ENCODE data around the gene MRPL12.
A peak's percentile ranks its signal among the peaks of the same experiment; 100 is the strongest.

The MRPL12 gene

GRCh38 chr17:81703747-81704654 lies 834 bp downstream of the MRPL12 start:
- DNase-seq, result no peak

GRCh38 chr17:81705518-81706231 lies 2.5 kb downstream of the MRPL12 start:
- DNase-seq, result no peak

DNA sequence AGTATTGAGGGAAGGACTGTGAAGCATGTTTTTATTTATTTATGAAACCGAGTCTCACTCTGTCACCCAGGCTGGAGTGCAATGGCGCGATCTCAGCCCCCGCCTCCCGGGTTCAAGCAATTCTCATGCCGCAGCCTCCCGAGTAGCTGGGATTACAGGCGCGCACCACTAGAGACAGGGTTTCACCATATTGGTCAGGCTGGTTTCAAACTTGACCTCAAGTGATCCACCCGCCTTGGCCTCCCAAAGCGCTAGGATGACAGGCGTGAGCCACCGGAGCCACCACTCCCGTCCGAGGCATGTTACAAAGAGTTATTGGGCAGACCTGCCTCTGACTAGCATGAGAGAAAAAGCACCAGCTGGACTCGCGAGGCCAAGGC lies 3.1 kb downstream of the MRPL12 start:
- no peak for DNase-seq

DNA sequence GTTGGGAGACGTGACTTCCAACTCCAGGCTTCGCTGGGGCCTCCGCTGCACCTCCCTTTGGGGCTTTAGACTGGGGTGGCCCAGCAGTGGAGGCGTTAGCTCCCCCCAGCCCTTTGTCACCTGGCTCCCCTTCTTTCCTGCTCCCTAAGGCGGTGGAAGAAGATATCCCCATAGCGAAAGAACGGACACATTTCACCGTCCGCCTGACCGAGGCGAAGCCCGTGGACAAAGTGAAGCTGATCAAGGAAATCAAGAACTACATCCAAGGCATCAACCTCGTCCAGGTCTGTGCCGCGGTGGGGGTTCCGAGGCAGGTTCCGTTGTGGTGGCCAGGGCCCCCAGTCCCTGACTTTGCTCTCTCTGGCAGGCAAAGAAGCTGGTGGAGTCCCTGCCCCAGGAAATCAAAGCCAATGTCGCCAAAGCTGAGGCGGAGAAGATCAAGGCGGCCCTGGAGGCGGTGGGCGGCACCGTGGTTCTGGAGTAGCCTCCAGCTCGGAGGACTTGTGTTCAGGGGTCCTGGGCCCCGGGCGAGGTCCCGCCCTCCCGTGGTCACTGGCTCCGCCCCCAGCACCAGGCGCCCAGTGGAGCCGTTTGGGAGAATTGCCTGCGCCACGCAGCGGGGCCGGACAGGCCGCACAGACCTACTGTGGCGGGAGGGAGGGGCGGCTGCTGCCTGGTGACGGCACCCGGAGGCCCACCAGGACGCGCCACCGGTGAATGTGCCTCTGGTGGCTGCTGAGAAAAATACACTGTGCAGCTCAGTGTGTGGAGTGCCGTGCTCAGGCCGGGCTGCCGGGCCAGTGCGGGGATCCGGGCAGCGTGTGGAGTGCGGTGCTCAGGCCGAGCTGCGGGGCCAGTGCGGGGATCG lies 3.8 kb downstream of the MRPL12 start:
- no peak for DNase-seq

GRCh38 chr17:81707725-81708646 lies 4.8 kb downstream of the MRPL12 start:
- no peak for DNase-seq

- no peak for DNase-seq
These were observed 5.6 kb downstream of the MRPL12 start for GRCh38 chr17:81708739-81709185.

DNA sequence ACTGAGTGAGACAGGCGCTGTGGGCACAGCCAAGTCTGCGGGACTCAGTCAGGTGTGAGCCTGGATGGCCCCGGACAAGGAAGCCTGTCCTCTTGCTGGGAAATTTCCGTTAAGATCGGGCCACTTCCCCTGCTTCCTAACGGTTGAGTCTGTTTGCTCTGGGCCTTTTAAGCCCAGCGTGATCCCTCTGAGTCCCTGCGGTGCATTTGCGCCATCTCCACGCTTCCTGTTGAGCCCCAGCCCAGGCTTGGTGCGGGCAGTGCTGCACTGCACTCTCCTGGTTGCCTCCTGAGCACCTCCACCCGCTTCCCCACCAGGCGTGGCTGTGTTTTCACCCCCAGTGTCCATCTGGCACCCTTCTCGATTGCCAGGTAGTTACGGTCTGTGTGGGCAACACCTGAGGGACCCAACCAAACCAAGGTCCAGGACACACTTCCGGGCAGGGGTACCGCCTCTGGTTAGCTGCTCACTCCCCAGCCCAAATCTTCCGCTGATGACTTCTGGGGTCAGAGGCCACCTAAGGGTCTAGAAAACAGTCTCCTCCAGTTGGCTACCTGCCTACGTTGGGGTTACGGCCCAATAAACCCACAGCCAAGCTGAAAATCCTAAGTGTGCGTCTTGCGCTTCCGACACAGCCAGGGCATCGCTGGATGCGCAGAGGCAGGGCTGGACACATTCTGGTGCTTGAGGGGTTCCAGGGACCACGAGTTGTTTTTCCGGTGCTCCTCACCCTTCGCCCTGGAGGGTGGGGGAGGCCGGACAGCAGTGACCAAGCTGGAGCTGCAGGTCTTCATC lies 7.5 kb downstream of the MRPL12 start:
- DNase-seq, result no peak

DNA sequence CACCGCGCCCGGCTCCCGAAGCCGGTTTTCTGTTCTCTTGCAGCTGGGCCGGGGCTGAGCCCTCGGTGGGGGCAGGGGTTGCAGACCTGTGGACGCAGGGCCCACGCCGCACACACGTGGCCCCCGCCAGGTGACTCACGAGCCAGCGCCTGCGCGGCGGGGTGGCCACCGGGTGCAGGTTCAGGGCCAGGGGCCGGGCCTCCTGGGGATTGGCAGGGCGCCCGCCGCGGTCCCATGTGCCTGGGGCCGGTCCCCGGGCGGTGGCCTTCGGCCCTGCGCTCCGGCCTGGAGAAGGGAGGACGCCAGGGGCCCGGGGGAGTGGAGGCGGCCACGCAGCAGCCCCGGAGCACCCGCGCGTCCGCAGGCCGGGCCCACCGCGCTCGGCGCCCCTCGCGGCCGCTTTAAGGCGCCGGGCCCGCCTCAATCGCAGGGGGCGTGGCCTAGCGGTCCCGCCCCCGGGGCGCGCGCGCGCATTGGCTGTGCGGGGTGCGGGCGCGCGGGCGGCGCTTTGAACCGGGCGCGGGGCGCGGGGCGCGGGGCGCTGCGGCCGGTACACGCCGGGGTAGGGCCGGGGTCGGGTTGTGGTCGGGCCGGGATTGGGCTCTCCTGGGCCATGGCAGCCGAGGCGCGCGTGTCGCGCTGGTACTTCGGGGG lies 8.8 kb downstream of the MRPL12 start, which contains the start of gene SLC25A10:
TSS of gene SLC25A10 (plus strand) at position 471 of the 654 bp plus-strand sequence. CDS start at position 614, 143 bp downstream.
- peak; percentile 55 for DNase-seq

DNA sequence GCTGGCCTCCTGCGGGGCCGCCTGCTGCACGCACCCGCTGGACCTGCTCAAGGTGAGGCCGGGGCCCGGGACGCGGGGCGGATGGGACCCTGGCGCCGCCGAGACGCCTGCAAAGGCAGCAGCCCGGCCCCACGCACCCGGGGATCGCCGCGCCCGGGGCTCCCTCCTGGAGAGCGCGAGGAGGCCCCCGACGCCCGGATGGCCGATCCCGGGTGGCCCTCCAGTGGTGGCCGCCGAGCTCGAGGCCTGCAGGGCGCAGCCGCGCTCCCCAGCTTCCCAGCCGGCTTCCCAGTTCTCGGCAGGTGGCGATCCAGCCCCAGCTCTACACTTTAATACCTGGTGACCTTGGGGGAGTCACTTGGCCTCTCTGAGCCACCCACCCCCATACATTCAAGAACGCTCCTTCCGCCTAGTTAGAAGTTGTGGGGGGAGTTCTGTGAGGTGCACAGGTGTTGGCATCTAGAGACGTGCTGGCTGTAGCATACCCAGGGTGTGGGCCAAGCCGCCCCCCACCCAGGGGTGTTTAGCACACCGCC lies 9.4 kb downstream of the MRPL12 start:
- DNase-seq, result no peak

DNA sequence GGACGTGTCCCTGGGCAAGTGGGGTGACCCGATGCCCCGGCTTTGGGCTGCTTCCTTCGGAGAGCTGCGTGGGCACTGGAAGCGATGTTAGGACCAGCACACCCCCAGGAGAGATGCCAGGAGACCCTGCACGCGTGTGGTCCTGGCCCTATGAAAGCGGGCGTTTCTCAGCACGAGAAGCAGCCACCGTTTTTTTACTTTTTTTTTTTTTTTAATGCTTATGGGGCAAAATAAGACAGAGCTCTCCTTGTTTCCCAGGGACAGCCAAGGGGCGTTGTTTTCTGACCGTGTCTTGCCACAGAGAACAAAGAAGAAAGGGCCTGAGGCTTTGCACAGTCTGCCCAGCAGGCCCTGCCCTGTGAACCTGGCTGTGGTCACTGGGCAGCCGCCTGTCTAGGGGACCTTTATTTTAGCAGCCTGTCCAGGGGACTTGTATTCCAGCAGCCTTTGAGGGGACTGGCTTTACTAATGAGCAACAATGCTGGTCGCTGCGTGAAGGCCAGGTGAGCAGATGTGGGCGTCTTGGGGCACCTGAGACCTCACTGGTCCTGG lies 9.9 kb downstream of the MRPL12 start:
- no peak for DNase-seq

DNA sequence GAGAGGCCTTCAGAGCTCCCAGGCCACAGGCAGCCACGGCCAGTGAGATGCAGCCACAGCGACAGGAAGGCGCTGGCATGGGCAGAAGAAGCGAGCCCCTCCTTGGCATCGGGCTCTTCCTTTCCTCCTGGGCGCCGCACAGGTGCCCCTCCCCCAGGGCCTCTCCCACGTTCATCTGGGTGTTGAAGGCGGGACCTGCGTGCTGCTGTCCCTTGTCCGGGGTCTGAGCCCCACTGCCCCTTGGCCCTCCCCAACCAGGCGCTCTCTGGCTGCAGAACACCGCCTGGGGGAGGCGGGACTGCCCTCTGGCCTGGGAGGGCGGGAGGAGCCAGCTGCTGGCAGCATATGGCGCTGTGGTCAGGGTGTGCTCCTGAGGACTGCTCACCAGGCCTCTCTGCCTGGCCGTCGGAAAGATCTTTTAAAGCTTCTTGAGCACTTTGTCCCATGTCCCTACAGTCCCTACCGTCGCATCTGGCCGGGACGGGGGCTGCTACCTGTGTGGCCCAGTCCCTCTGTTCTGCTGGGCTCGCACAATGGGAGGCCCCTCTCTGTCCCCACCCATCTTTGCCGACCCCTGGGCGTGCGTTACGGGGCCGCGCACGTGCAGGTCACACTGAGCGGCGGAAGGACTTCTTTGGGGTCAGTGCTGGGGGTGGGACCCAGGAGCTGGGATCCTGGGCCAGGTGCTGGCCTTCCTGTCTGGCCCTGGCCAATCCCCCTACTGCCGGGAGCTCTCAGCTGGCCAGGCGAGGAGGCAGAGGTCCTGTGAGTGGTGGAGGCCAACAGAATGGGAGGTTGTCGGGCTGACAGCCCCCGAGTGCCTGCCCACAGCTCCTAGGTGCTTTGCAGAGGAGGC lies 10.6 kb downstream of the MRPL12 start:
- no peak for DNase-seq

DNA sequence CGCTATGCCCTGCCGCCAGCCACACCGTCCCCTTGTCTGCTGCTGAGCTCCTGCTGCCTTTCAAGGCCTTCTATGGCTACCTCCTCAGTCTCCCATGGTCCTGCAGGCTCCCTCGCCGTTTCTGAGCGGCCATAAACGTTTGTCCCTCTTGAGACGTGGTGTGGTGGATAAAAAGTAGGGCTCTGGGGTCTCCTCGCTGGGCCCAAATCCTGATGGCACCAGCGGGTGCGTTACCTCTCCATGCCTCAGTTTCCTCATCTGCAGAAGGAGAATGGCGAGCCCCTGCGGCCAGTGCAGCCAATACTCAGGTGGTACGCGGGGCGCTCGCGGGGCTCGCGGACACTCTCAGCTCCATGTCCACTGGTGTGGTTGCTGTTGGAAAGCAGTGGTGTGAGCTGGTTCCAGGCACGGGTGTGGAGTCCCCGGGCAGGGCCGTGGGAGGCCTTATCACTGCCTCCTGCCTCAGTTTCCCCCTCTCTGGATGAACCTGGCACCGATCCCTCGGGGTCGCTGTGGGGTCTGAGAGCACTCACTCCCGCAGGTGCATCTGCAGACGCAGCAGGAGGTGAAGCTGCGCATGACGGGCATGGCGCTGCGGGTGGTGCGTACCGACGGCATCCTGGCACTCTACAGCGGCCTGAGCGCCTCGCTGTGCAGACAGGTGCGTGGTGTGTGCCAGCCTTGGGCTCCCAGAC lies 11.4 kb downstream of the MRPL12 start:
- DNase-seq, result no peak

DNA sequence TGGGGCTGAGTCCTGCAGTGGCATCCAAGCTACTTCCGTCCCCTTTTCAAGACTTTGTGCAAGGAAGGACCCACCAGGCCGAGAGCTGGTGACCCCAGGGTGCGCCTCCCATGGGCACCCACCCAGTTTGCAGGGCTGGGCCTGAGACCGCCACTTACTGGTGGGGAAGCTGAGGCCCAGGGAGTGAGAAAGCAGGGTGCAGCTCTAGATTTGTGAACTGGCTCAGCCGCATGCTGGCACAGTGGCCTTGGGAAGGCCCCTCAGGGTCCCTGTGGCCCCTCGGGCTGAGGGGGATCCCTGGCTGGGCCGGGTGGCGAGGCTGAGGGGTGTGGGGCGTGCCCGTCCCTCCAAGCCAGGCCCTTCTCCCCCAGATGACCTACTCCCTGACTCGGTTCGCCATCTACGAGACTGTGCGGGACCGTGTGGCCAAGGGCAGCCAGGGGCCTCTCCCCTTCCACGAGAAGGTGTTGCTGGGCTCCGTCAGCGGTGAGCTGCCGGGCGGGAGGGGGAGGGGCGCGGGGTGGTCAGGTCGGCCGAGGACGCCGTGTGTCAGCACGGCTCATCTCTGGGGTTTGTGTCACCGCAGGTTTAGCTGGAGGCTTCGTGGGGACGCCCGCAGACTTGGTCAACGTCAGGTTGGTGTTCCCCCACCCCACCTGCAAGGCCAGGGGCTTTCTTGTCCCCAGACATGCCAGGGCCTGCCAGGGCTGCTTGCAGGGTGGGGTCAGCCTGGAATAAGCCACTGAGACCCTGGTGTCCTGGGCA lies 12.1 kb downstream of the MRPL12 start:
- DNase-seq, result no peak

DNA sequence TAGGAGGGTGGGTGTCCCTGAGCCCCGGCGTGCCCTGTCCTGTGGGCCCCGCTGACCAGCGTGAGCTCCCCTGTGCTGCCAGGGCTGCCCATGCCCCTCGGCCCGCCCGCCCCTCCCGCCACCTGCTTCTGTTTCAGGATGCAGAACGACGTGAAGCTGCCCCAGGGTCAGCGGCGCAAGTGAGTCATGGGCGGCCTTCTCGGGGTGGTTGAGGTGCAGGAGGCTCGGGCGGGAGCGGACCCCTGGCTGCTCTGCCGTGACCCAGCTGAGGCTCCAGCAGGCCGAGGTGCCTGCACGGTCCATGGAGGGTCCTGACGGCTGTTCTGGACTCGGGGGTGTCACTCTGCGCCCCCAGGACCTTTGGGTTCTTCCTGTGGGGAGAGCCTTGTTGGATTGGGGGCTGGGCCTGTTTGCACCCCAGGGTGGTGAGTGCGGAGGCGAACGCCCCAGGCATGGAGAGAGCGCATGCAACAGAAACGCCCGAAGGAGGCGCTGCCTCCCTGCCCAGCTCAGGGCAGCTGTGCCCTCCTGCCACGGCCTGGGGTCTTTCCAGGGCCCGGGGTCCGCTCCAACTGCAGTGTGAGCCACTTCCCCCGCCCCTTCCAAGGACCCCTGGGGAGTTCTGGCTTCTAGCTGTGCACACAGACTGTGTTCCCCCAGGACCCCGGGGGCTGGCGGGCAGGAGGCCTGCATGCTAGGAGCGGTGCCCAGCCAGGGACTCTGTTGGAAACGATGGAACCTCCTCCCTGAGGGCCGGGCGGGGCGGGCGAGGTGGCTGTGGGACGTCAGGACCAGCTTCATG lies 12.9 kb downstream of the MRPL12 start:
- no peak for DNase-seq

GRCh38 chr17:81716674-81716996 lies 13.5 kb downstream of the MRPL12 start:
- DNase-seq, result no peak

- no peak for DNase-seq
These were observed 14.0 kb downstream of the MRPL12 start for GRCh38 chr17:81717049-81717765.

Data from NCI-H526 treated with DMSO at 0.1 percent for 48 hours (cell line).